ENCODE measurements around the gene RNF175.

RNF175 gene

GRCh38 chr4:153785910-153786721, 26.3 kb upstream of the RNF175 start:
- DNase-seq (ENCODE audit: low read depth in 3 of 3, low spot score in 1 of 3) = no peak

- DNase-seq (ENCODE audit: low read depth in 3 of 3, low spot score in 1 of 3) = no peak
Observed at GRCh38 chr4:153784166-153784699, 24.4 kb upstream of the RNF175 start.

- no peak for DNase-seq (ENCODE audit: low read depth in 3 of 3, low spot score in 1 of 3)
Observed at GRCh38 chr4:153782581-153782980, 22.8 kb upstream of the RNF175 start.

GRCh38 chr4:153781717-153782416, 22.0 kb upstream of the RNF175 start:
- no peak for DNase-seq (ENCODE audit: low read depth in 3 of 3, low spot score in 1 of 3)

- no peak for DNase-seq (ENCODE audit: low read depth in 3 of 3, low spot score in 1 of 3)
Observed at GRCh38 chr4:153781280-153781679, 21.5 kb upstream of the RNF175 start.

GRCh38 chr4:153780876-153781275, 21.1 kb upstream of the RNF175 start:
- DNase-seq (ENCODE audit: low read depth in 3 of 3, low spot score in 1 of 3) = no peak

- no peak for DNase-seq (ENCODE audit: low read depth in 3 of 3, low spot score in 1 of 3)
Observed at GRCh38 chr4:153780221-153780620, 20.4 kb upstream of the RNF175 start.

- no peak for DNase-seq (ENCODE audit: low read depth in 3 of 3, low spot score in 1 of 3)
Observed at GRCh38 chr4:153778383-153778782, 18.6 kb upstream of the RNF175 start.

- no peak for DNase-seq (ENCODE audit: low read depth in 3 of 3, low spot score in 1 of 3)
Observed at GRCh38 chr4:153777421-153777820, 17.6 kb upstream of the RNF175 start.

- no peak for DNase-seq (ENCODE audit: low read depth in 3 of 3, low spot score in 1 of 3)
Observed at GRCh38 chr4:153776601-153777000, 16.8 kb upstream of the RNF175 start.

- DNase-seq (ENCODE audit: low read depth in 3 of 3, low spot score in 1 of 3) = no peak
Observed at GRCh38 chr4:153773236-153773690, 13.4 kb upstream of the RNF175 start.

GRCh38 chr4:153771046-153771445, 11.2 kb upstream of the RNF175 start:
- no peak for DNase-seq (ENCODE audit: low read depth in 3 of 3, low spot score in 1 of 3)

GRCh38 chr4:153766758-153767157, 6.9 kb upstream of the RNF175 start:
- DNase-seq (ENCODE audit: low read depth in 3 of 3, low spot score in 1 of 3) = no peak

GRCh38 chr4:153765894-153766293, 6.1 kb upstream of the RNF175 start:
- DNase-seq (ENCODE audit: low read depth in 3 of 3, low spot score in 1 of 3) = no peak

- DNase-seq (ENCODE audit: low read depth in 3 of 3, low spot score in 1 of 3) = no peak
Observed at GRCh38 chr4:153764601-153765368, 5.0 kb upstream of the RNF175 start.

GRCh38 chr4:153763404-153763803, 3.6 kb upstream of the RNF175 start:
- DNase-seq (ENCODE audit: low read depth in 3 of 3, low spot score in 1 of 3) = no peak

GRCh38 chr4:153758688-153759406, 977 bp downstream of the RNF175 start:
- no peak for DNase-seq (ENCODE audit: low read depth in 3 of 3, low spot score in 1 of 3)

GRCh38 chr4:153758136-153758535, 1.7 kb downstream of the RNF175 start:
- no peak for DNase-seq (ENCODE audit: low read depth in 3 of 3, low spot score in 1 of 3)

GRCh38 chr4:153757407-153757806, 2.4 kb downstream of the RNF175 start:
- no peak for DNase-seq (ENCODE audit: low read depth in 3 of 3, low spot score in 1 of 3)

GRCh38 chr4:153755186-153755585, 4.6 kb downstream of the RNF175 start:
- DNase-seq (ENCODE audit: low read depth in 3 of 3, low spot score in 1 of 3) = no peak
